Measurements from ENCODE around the gene PMS2.
"Not testable (repeated sequence)": the region's sequence is repeated elsewhere in the genome, so short reads cannot be mapped to it uniquely, and the experiment has no call there.

PMS2 gene

DNA sequence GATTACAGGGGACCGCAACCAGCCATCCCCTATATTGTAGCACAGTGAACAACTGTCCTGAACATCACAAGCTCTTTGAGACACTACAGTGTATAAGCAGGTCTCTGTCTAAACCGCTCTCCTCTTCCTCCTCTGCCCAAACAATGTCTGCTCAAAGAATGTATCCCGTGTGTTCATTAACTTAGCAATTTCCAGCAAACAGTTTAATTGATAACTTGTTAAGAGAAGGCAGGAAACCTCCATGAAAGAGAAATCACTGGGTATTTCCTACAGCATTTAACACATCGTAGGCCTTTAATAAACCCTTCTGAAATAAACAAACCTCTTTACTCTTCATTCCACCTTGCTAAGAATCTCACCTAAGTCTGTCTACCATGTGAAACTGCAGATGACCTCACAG lies 1.5 kb downstream of the PMS2 start:
- H3K4me3 Mint-ChIP-seq: peak overlapping the region; percentile 46

GRCh38 chr7:5997210-5997808 lies 11.5 kb downstream of the PMS2 start:
- ATAC-seq (ENCODE audit: low read depth) (peak; percentile 77), DNase-seq (ENCODE audit: low spot score in 2 of 2) (peak in 1 of 2 donors; percentile 48)
- Mint-ChIP-seq H3K36me3 (peaks cover 11% of the 10 kb centered on the region), H3K27ac (no peak overlapping the region), H3K9me3 (no peaks in the 10 kb centered on the region), H3K4me1 (no peaks in the 10 kb centered on the region), H3K4me3 (no peak overlapping the region), H3K27me3 (no peaks in the 10 kb centered on the region)

More for the DNA sequence above, 1.5 kb downstream of the PMS2 start:
- DNase-seq (ENCODE audit: low spot score in 2 of 2): no peak
- ATAC-seq (ENCODE audit: low read depth): no peak
- Mint-ChIP-seq H3K9me3 (no peaks in the 10 kb centered on the region), H3K27ac (peak overlapping the region; percentile 62), H3K4me1 (peaks cover 18% of the 10 kb centered on the region), H3K27me3 (no peaks in the 10 kb centered on the region), H3K36me3 (peaks cover 2% of the 10 kb centered on the region)

DNA sequence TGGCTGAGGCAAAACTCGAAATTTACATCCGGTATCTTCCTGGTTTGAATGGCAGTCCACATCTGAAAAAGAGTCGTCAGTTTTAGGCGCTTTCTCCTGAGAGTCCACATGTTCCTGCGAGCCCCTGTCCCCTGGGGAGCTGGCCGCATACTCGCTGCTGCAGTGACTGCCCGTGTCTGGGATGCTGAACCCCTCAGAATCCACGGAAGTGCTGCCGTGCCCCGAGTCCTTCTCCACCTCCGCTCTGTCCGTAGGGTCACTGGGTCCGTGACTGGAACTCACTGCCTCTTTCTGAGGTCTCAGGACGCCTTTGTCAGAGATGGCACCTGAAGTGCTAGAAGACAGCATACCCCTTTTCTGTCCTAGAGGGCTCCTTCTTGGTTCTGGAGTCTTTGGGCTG lies 21.8 kb downstream of the PMS2 start:
- H3K9me3 Mint-ChIP-seq; H3K4me3 Mint-ChIP-seq; H3K27ac Mint-ChIP-seq; H3K27me3 Mint-ChIP-seq; DNase-seq (ENCODE audit: low spot score in 2 of 2); H3K4me1 Mint-ChIP-seq; ATAC-seq (ENCODE audit: low read depth): not testable (repeated sequence)
- peaks cover 16% of the 10 kb centered on the region for H3K36me3 Mint-ChIP-seq

GRCh38 chr7:5979680-5980314 lies 29.1 kb downstream of the PMS2 start:
- H3K27me3 Mint-ChIP-seq: not testable (repeated sequence)

GRCh38 chr7:5973580-5973979 lies 35.3 kb downstream of the PMS2 start:
- not testable (repeated sequence) for H3K36me3 Mint-ChIP-seq; ATAC-seq (ENCODE audit: low read depth); H3K27me3 Mint-ChIP-seq; H3K4me3 Mint-ChIP-seq; H3K27ac Mint-ChIP-seq; H3K9me3 Mint-ChIP-seq; DNase-seq (ENCODE audit: low spot score in 2 of 2); H3K4me1 Mint-ChIP-seq

More at GRCh38 chr7:5979680-5980314, 29.1 kb downstream of the PMS2 start:
- H3K9me3 Mint-ChIP-seq; H3K4me3 Mint-ChIP-seq; ATAC-seq (ENCODE audit: low read depth); H3K4me1 Mint-ChIP-seq; H3K27ac Mint-ChIP-seq; DNase-seq (ENCODE audit: low spot score in 2 of 2): not testable (repeated sequence)
- peaks cover 10% of the 10 kb centered on the region for H3K36me3 Mint-ChIP-seq

DNA sequence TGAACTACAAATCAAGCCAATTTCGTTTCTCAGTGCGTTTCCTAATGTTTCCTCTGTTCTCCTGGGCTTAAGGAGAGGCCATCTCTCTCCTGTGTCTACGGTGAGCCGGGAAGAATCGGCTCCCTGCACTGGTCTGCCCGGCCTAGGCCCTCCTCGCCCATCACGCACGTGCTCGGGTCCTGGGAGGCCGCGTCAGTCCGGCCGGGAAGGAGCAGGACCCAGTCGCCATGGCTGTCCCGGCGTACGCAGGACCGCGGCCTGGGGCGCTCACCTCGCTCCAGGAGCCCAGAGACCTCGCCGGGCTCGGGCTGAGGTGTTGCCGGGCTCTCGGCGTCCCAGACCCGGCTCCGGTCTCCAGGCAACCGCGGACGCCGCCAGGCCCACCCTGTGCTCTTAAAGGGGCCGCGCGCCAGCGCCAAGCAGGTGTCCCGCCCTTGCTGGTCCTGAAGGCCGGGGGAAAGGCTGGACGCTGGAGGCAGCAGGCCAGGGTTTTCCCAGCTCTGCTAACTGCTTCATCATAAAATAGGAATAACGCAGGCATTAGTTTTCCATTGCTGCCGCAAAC lies 38.4 kb downstream of the PMS2 start, which contains the start of gene RSPH10B:
RSPH10B (minus strand) TSS at position 343 of the 565 bp plus-strand sequence. CDS start 3,573 bp downstream, outside the sequence.
- ATAC-seq (ENCODE audit: low read depth); H3K4me3 Mint-ChIP-seq; H3K9me3 Mint-ChIP-seq; H3K4me1 Mint-ChIP-seq; DNase-seq (ENCODE audit: low spot score in 2 of 2); H3K27me3 Mint-ChIP-seq; H3K27ac Mint-ChIP-seq; H3K36me3 Mint-ChIP-seq: not testable (repeated sequence)

- H3K4me1 Mint-ChIP-seq; H3K36me3 Mint-ChIP-seq; H3K9me3 Mint-ChIP-seq; DNase-seq (ENCODE audit: low spot score in 2 of 2); H3K27ac Mint-ChIP-seq; H3K27me3 Mint-ChIP-seq; H3K4me3 Mint-ChIP-seq; ATAC-seq (ENCODE audit: low read depth): not testable (repeated sequence)
Measured at GRCh38 chr7:5963810-5964209, 45.0 kb downstream of the PMS2 start.

DNA sequence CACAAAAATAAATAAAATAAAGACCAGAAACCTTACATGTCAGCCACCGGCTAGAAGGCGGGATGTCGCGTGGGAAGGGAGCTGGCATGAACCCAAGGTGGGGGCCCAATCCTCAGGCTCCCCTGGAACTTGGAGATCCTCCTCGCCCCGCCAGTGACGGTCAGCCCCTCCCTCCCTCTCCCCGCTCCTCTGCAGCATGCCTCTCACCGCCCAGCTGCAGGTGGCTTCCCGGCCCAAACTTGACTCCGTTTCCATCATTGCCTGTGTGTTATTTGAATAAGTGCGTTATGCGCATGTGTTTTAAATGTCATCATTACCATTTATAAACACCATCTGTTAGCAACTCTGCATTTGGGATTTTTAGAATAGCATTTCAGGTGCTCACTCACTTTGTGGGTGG lies 45.6 kb downstream of the PMS2 start:
- not testable (repeated sequence) for H3K9me3 Mint-ChIP-seq; H3K36me3 Mint-ChIP-seq; ATAC-seq (ENCODE audit: low read depth); H3K27ac Mint-ChIP-seq; H3K4me1 Mint-ChIP-seq; DNase-seq (ENCODE audit: low spot score in 2 of 2); H3K27me3 Mint-ChIP-seq; H3K4me3 Mint-ChIP-seq

DNA sequence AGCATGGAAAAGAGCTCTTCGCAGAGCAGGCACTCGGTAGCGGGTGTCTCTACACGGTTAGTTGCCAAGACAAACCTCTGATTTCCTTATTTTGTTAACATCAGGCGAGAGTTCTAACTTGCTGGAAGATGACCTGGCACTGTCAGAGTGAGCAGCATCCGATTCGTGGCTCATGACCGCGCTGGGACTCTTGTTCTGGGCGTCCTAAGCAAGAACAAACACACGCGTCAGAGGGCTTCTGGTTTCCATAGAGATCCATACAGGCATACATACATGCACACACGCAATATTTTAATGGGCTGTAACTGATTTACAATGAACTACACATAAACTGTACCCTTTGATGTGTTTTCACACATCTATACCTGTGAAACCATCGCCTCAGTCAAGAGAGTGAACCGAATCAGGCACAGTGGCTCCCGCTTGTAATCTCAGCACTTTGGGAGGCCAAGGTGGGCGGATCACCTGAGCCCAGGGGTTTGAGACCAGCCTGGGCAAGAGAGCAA lies 73.9 kb downstream of the PMS2 start:
- not testable (repeated sequence) for H3K4me1 Mint-ChIP-seq; ATAC-seq (ENCODE audit: low read depth); H3K27me3 Mint-ChIP-seq; H3K27ac Mint-ChIP-seq; DNase-seq (ENCODE audit: low spot score in 2 of 2); H3K9me3 Mint-ChIP-seq; H3K36me3 Mint-ChIP-seq; H3K4me3 Mint-ChIP-seq

- H3K36me3 Mint-ChIP-seq; H3K4me1 Mint-ChIP-seq; H3K4me3 Mint-ChIP-seq; DNase-seq (ENCODE audit: low spot score in 2 of 2); H3K9me3 Mint-ChIP-seq; H3K27me3 Mint-ChIP-seq: not testable (repeated sequence)
- peak overlapping the region; percentile 70 for H3K27ac Mint-ChIP-seq
- ATAC-seq (ENCODE audit: low read depth): peak; percentile 58
Measured at GRCh38 chr7:5931905-5932644, 76.8 kb downstream of the PMS2 start.

GRCh38 chr7:5931250-5931649 lies 77.6 kb downstream of the PMS2 start:
- H3K9me3 Mint-ChIP-seq; H3K4me1 Mint-ChIP-seq; H3K27ac Mint-ChIP-seq; H3K4me3 Mint-ChIP-seq; H3K27me3 Mint-ChIP-seq; H3K36me3 Mint-ChIP-seq; DNase-seq (ENCODE audit: low spot score in 2 of 2); ATAC-seq (ENCODE audit: low read depth): not testable (repeated sequence)

- H3K36me3 Mint-ChIP-seq; H3K27ac Mint-ChIP-seq; H3K4me3 Mint-ChIP-seq; H3K4me1 Mint-ChIP-seq; DNase-seq (ENCODE audit: low spot score in 2 of 2); H3K9me3 Mint-ChIP-seq; H3K27me3 Mint-ChIP-seq; ATAC-seq (ENCODE audit: low read depth): not testable (repeated sequence)
Measured at GRCh38 chr7:5930290-5930689, 78.6 kb downstream of the PMS2 start.

GRCh38 chr7:5926263-5926870 lies 82.5 kb downstream of the PMS2 start:
- H3K36me3 Mint-ChIP-seq; ATAC-seq (ENCODE audit: low read depth); H3K9me3 Mint-ChIP-seq; DNase-seq (ENCODE audit: low spot score in 2 of 2); H3K27me3 Mint-ChIP-seq; H3K4me3 Mint-ChIP-seq; H3K27ac Mint-ChIP-seq; H3K4me1 Mint-ChIP-seq: not testable (repeated sequence)

DNA sequence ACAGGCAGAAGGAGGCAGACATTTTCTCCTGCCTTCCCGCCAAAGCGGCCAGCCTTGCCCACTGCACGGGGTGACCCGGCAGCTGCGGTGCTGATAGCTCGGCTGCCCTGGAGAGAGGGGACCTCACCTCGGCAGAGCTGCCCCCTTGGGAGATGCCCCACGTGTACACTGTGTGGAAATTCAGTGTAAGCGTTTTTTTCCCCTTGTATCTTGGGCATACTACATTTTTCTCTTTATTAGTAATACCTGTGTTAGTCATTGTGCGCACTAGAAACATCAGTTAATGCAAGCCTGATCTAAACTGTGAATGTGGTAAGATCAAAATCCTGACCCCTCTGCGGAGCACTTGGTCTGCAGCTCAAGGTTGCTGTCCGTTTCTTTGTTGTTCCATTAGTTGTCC lies 84.2 kb downstream of the PMS2 start:
- H3K36me3 Mint-ChIP-seq; ATAC-seq (ENCODE audit: low read depth); H3K27me3 Mint-ChIP-seq; H3K4me1 Mint-ChIP-seq; DNase-seq (ENCODE audit: low spot score in 2 of 2); H3K4me3 Mint-ChIP-seq; H3K27ac Mint-ChIP-seq; H3K9me3 Mint-ChIP-seq: not testable (repeated sequence)
